Body of pancreas (tissue), 4 donors: ENCODE data around the gene NOTCH3.

ENCODE experiments used
- CTCF ChIP-seq, 7 experiments: fragments of 450-650 bp in 4 of 7; fragments of 200-600 bp in 3 of 7; sonication (generic) in 3 of 7; IDR thresholded peaks; one replicate each; pipeline ENCODE4 v1.5.1; 2016 to 2019; ENCODE audit warnings: antibody characterized with exemption in 7 of 7
- POLR2A ChIP-seq, 3 donors: fragments of 450-650 bp; IDR thresholded peaks; one replicate each; pipeline ENCODE4 v1.6.1; 2016; ENCODE audit warnings: antibody characterized with exemption in 3 of 3, mild to moderate bottlenecking in 2 of 3

- TF ChIP-seq POLR2A (IDR thresholded peaks at IDR 0.05): no peak
- TF ChIP-seq CTCF (IDR thresholded peaks at IDR 0.05): peak in 2 of 7 experiments; percentile 18
These were observed 46.7 kb downstream of the NOTCH3 start for GRCh38 chr19:15154002-15154612.
